Psoas muscle (tissue), 8 donors: ENCODE data around the gene NKX2-3. TPM values are rescaled to one million over a fixed set of nuclear protein-coding genes. Genes with fewer than 3 reads are reported as not detected.

Experiments used
- ATAC-seq, 4 donors: fragments of 200-7000 bp; cut with Tn5 transposase; one replicate each; pipeline ENCODE4 v1.9.1; 2020; ENCODE audit warnings: moderate library complexity in 3 of 4, mild to moderate bottlenecking in 2 of 4
- DNase-seq, 2 donors: peaks; one replicate each; pipeline ENCODE4 v3.0.0-alpha.2; 2020
- H3K27ac ChIP-seq: fragments of 200-600 bp; one replicate; pipeline ENCODE4 v1.8.0; 2022
- H3K27me3 ChIP-seq, 3 donors: fragments of 200-600 bp in 1 of 3; one replicate each; pipeline versions ENCODE4 v1.6.1 to v1.8.0; 2013 to 2022; ENCODE audit warnings: low read length in 2 of 3, mild to moderate bottlenecking in 2 of 3, moderate library complexity in 1 of 3; ENCODE audit not compliant: insufficient read depth in 3 of 3
- H3K36me3 ChIP-seq, 2 donors: fragments of 200-600 bp in 1 of 2; one replicate each; pipeline versions ENCODE4 v1.6.1 to v1.8.0; 2013 to 2022; ENCODE audit warnings: low read depth in 1 of 2, mild to moderate bottlenecking in 1 of 2, moderate library complexity in 1 of 2; ENCODE audit not compliant: insufficient read depth in 1 of 2
- H3K4me1 ChIP-seq: fragments of 200-600 bp; one replicate; pipeline ENCODE4 v1.8.0; 2022
- H3K4me3 ChIP-seq: fragments of 200-600 bp; one replicate; pipeline ENCODE4 v1.8.0; 2022; ENCODE audit warnings: mild to moderate bottlenecking
- H3K9me3 ChIP-seq: fragments of 200-600 bp; one replicate; pipeline ENCODE4 v1.8.0; 2022
- CTCF ChIP-seq: fragments of 200-600 bp; IDR thresholded peaks from one replicate; pipeline ENCODE4 v1.8.0; 2022; ENCODE audit warnings: antibody characterized with exemption
- WGBS, 3 donors: extraction: QIAGEN DNeasy Blood & Tissue Kit; methylation state at CpG; one replicate each; pipeline versions ENCODE4 v1.1.6 to v1.1.7; 2013; 5-methylcytosine and 5-hydroxymethylcytosine counted together
- intact Hi-C, 2 donors: fragments of 100-400 bp; cut with DNase I; formaldehyde crosslinking; loops; one replicate each; pipeline versions ENCODE4 v1.11.0 to v1.14.2; 2022
- polyA plus RNA-seq, 3 donors: library from polyadenylated mRNA; stranded (reverse); fragments of 200-250 nt; gene quantifications; one replicate each; pipeline ENCODE4 v1.2.3, GENCODE V29; 2013
- total RNA-seq, 4 donors: library from RNA; stranded (reverse); fragmentation: NEBNext Ultra II Directional in 2 of 4; extraction: Animal tissue kit (Norgen Biotek cat#: 25700) in 2 of 4; gene quantifications; one replicate each; pipeline versions ENCODE4 v1.2.1 to v1.2.4, GENCODE V29; 2021 to 2023
- donor health status: healthy with polysubstance abuse.
- donor health status: DM: no; HTN: no; CAD: no; lungs with moderate emphysema.
- donor health status: Bipolar disorder and iron deficiency.
- donor health status: healthy.
- donor health status: DM: yes; HTN: yes; CAD: no.
- donor health status: DM: no; HTN: no; CAD: no.
- donor health status: DM: no; HTN: no; CAD: no.
- donor health status: DM: yes; HTN: yes; CAD: no.

The NKX2-3 gene
- total and polyA plus RNA-seq, 7 donors: not detected

GRCh38 chr10:99564361-99564760 is 31.6 kb downstream of the NKX2-3 start:
- Histone ChIP-seq H3K4me1 (no peaks in the 10 kb centered on the region), H3K36me3 (no peaks in the 10 kb centered on the region), H3K27ac (no peak overlapping the region), H3K4me3 (no peak overlapping the region), H3K9me3 (no peaks in the 10 kb centered on the region), H3K27me3 (peaks cover 0 to 8% (median 0%) of the 10 kb centered on the region in 3 donors)
- DNase-seq (no peak), ATAC-seq (no peak)
- WGBS, 3 donors: 43 to 53% (median 53%) methylated on average over 3 of the region's 3 CpGs
- TF ChIP-seq CTCF: no peak
- intact Hi-C loops: no loop called here

- no peak overlapping the region for H3K4me3 ChIP-seq
- 90 to 97% (median 96%) methylated on average over 4 of the region's 4 CpGs for WGBS, 3 donors
- DNase-seq (no peak), ATAC-seq (no peak)
- H3K36me3 ChIP-seq: no peaks in the 10 kb centered on the region
- intact Hi-C loops: no loop called here
- no peak for TF ChIP-seq CTCF
- no peaks in the 10 kb centered on the region for H3K4me1 ChIP-seq
- H3K27ac ChIP-seq: no peak overlapping the region
- no peaks in the 10 kb centered on the region for H3K9me3 ChIP-seq
- peaks cover 0 to 8% (median 0%) of the 10 kb centered on the region in 3 donors for H3K27me3 ChIP-seq
These were observed 32.4 kb downstream of the NKX2-3 start for GRCh38 chr10:99565166-99565565.

- no peak for TF ChIP-seq CTCF
- H3K27ac ChIP-seq: no peak overlapping the region
- H3K36me3 ChIP-seq: no peaks in the 10 kb centered on the region
- DNase-seq (no peak), ATAC-seq (no peak)
- intact Hi-C loops: no loop called here
- H3K9me3 ChIP-seq: no peaks in the 10 kb centered on the region
- H3K4me3 ChIP-seq: no peak overlapping the region
- no peaks in the 10 kb centered on the region for H3K4me1 ChIP-seq
- H3K27me3 ChIP-seq: peaks cover 0 to 12% (median 0%) of the 10 kb centered on the region in 3 donors
- 50 to 51% (median 51%) methylated on average over 11 of the region's 11 CpGs for WGBS, 3 donors
These were observed 36.7 kb downstream of the NKX2-3 start for GRCh38 chr10:99569253-99569939.

GRCh38 chr10:99569961-99570360 is 37.2 kb downstream of the NKX2-3 start:
- H3K36me3 ChIP-seq: no peaks in the 10 kb centered on the region
- ATAC-seq: no peak
- H3K27me3 ChIP-seq: peaks cover 0 to 12% (median 0%) of the 10 kb centered on the region in 3 donors
- no peak for TF ChIP-seq CTCF
- no peaks in the 10 kb centered on the region for H3K4me1 ChIP-seq
- intact Hi-C loops: no loop called here
- H3K9me3 ChIP-seq: no peaks in the 10 kb centered on the region
- H3K27ac ChIP-seq: no peak overlapping the region
- DNase-seq: no peak
- no peak overlapping the region for H3K4me3 ChIP-seq

DNA sequence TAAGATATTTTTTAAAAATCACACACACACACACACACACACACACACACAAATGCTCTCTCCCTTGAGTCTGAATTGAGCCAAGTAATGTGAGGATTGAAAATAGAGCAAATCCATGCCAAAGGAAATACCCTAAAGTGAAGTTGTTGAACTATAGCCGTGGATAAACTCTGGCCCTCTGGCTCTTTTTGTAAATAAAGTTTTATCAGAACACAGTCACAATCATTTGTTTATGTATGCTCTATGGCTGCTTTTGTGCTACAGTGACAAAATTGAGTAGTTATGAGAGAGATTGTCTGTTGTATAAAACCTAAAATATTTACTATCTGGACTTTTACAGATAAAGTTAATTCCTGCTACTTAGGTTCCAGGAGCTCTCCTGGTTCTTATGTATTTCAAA is 39.1 kb downstream of the NKX2-3 start:
- intact Hi-C loops: no loop called here
- Histone ChIP-seq H3K27ac (no peak overlapping the region), H3K36me3 (no peaks in the 10 kb centered on the region), H3K27me3 (peaks cover 0 to 12% (median 0%) of the 10 kb centered on the region in 3 donors), H3K4me3 (no peak overlapping the region), H3K9me3 (no peaks in the 10 kb centered on the region), H3K4me1 (no peaks in the 10 kb centered on the region)
- WGBS, 3 donors: 61 to 74% (median 67%) methylated on average over 1 of the region's 1 CpG
- DNase-seq (no peak), ATAC-seq (no peak)
- TF ChIP-seq CTCF: no peak
